DMS114 treated with DMSO at 0.1 percent for 48 hours (cell line): Measurements from ENCODE around the gene SGMS1.
A peak's percentile ranks its signal among the peaks of the same experiment; 100 is the strongest.

Experiments
- DNase-seq: peaks from one replicate; lab custom pipeline; 2025; ENCODE audit not compliant: unreplicated experiment; lab: John Stamatoyannopoulos, UW

Gene SGMS1

DNA sequence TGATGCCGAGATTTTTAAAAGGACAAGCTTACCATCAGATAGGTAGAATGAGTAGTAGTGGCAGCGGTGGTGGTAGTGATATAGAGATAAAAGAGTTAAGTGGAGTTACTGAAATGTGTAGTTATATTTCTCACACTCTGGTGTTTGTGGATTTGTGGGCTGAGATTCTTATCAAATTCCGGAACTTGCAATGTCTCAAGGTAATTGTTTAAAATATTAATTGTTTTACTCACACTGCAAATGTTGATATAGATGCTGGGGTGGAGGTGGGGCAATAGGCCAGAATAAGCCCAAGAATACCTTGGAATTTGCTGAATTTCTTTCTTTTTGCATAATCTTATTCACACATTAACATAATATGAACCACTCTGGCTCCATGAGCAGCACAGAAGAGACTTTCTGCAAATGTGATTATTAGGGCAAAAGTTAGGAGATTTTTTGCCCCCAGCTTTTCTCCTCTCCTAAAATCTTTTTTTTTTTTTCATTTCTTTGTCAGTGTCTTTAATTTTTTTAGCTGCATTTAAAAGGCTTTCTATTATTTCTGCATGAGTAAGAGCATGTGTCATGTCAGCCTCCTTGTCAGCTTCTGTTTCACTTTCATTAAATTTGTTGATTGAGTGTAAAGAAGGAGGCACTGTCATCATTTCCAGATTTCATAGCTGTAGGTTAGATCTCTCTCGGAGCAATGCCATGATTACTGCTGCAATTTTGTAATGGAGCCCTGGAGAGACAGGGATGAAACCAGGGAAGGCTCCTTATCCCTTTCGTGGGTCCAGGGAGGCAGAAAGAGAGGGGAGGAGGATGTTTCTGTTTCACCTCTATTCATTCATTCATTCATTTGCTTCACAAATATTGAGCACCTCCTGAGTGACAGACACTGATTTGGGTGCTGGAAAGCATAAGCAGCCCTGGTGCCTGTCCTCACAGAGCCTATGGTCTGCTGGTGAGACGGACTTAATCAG is 13.1 kb upstream of the SGMS1 start:
- no peak for DNase-seq

DNA sequence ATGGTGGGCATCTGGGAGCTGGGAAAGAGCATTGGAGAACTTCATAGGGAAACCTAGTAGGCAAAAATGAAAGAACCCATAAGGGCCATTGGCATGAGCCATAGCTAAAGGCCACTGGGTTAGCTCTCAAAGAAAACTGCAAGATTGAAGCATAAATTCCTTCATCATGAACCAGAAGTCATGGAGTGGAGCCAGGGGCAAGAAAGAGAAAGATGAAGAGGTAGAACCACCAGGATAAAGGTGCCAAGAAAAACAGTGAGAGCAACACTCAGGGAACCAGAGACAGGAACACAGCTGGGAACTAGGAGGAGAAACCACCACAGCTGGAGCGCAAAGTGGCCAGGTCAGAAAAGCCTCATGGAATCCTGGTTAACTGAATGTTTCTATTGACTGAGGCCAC is 11.5 kb upstream of the SGMS1 start:
- no peak for DNase-seq

DNA sequence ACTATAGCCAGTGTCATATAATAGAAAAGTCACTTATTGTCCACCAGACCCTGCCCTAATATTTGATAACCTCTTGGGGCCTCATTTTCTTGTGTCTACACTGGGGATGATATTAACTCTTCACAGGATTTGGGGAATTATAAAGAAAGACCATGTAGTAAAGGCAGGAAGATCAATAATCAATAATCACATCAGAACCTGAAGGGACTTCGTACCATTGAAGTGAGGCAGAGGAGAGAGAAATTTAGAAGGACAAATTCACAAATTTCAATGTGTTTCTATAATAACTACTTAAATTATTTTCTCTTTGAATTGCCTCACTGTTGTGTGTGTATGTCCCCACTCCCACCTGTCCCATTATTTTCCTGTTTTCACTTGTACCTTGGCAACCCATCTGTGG is 10.7 kb upstream of the SGMS1 start:
- no peak for DNase-seq

DNA sequence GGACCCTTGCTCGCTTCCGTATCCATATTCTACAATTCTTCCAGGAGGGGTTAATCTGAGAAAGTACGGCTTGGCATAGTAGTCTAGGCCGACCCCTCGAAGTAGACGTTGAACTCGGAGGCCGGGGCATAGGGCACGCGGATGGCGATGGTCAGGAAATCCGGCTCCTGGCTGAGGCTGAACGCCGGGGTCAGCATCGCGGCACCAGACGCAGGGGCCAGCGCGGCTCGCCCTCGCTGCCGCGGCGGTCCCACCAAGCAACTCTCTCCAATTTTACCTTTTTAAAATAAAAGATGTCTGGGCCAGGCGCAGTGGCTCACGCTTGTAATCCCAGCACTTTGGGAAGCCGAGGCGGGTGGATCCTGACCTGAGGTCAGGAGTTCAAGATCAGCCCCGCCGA is 7.3 kb upstream of the SGMS1 start:
- no peak for DNase-seq

DNA sequence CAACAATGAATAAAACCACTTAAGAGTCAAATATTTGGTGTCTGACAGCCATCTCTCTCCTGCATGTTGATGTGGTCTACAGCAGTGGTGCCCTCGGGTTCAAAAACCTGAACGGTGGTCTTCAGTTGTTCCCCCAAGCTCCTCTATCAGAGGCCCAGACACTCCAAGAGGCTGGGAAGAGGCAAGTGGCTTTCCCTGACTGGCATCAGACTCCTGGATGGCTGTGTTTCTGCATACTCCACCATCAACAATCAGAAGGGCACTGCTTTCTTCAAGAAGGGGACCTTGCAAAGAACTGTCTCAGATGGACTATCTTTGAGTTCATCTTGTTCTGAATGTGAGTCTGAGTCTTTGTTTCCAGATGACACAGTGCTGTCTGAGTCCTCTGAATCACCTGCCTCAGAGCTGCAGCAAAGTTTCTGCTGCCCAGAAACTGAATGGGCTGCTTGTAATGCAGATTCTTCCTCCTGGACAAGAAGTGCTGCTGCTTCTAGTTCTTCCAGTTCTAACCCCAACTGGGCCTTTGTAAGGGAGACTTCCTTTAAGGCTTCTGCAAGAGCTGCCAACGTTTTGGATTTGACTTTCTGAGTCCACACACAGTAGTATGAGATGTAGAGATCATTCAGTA is 5.9 kb upstream of the SGMS1 start:
- no peak for DNase-seq

- DNase-seq = no peak
Observed at GRCh38 chr10:50627896-50628295, 4.1 kb upstream of the SGMS1 start.

- DNase-seq = no peak
Observed at GRCh38 chr10:50627443-50627842, 3.7 kb upstream of the SGMS1 start.

DNA sequence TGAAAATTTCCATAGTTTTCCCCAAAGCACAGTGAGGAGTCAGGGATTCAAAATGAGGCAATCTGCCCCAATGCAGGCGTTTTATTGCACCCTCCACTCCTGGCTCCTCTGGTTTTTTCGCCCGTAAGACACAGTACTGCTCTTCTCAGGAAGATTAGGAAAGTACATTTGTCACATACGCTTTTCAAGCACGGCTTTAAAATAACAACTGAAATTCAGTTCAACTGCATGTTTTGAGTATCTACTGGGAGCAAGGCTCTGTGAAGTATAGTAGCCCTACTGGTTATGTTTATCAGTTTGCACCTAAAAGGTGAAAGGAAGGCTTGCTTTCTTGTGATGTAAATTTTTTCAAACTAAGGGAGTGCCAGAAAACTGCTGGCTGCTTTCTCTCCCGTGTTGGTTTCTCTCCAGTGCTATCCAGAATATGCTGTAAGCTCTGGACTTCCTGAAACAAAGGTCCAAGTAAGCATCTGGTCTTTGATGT is 1.9 kb upstream of the SGMS1 start:
- no peak for DNase-seq

GRCh38 chr10:50624866-50625501 is 1.2 kb upstream of the SGMS1 start:
- DNase-seq = peak; percentile 82

DNA sequence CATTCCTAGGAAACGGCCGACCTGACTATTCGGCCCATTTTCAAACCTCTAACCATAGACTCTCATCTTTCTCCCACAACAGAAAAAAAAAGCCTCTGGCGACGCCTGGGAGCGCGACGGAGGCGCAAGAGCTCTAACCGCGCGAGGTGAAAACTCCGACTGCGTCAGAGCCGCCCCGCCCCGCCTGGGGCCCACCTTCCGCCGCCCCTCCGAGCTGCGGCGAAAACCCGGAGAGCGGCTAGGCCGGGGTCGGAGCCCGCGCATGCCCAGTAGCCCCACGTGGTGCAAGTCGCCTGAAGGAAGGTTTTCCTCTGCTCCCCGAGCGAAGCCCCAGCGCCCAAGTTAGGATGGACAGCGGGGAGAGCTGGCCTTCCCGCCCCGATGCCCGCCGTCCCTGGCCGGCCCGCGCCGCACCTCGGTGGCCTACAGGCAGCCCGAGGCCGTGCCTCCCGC is 683 bp upstream of the SGMS1 start:
- peak; percentile 87 for DNase-seq

DNA sequence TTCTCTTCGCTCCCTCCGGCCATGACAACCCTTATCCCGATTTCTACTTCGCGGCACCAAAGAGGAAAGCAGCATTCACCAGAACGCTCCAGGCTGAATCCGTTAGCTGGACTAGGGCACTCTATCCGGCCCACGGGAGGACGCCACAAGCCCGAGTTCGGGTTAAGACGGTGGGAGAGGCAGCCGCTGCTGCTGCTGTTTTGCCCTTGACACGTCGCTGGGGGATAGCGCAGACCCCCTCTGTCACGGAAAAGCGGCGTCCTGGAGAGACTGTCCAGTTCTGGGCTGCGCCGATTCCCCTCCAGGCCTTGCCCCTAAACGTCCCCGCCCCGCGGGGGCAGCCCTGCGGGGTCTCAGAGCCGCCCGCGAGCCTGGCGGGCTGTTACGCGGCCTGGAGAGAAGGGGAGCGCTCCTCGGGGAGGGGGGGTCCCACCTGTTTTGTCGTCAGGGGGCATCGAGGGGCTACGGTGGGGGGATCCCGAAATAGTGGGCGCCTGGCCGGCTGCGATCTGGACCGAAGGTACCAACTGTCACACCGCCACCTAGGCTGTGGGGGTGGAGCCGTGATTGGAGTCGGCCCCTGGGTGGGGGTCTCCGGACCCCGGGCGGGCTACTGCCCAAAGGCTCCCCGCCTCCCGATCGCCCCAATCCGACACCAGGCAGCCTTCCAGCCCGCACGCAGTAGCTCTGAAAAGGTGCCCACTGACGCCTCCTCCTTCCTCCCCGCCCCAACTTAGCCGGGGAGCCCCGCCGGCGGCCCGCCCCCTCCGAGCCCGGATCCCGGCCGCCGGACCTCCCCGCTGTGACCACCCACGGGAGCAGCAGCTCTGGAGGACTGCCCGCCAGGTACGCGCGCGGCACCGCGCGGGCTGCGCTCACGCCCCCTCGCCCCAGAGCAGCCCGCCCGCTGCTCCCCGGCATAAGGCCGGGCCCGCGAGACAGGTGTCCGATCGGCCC is 772 bp downstream of the SGMS1 start:
- peak; percentile 9 for DNase-seq

GRCh38 chr10:50621968-50622705 is 1.6 kb downstream of the SGMS1 start:
- peak; percentile 49 for DNase-seq

- DNase-seq = no peak
Observed at GRCh38 chr10:50620899-50621298, 2.9 kb downstream of the SGMS1 start.

DNA sequence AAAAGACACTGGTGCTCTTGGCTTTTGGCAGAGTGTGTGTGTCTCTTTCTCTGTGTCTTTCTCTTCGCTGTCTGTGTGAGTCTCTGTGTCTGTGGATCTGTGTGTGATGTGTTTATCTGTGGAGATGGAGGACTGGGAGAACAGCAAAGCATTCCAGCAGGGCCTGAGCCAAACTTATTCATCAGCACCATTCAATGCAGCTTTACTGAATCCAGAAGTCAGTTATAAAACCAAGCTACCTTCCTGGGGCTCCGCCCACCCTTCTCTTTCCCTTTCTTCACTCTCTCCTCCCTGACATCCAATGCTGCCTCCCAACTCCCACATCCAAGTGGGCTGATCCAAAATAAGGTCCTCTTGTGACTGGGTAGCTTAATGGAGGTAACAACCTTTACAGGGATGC is 3.9 kb downstream of the SGMS1 start:
- no peak for DNase-seq

GRCh38 chr10:50619166-50619565 is 4.6 kb downstream of the SGMS1 start:
- DNase-seq = no peak

GRCh38 chr10:50618624-50619023 is 5.1 kb downstream of the SGMS1 start:
- DNase-seq = no peak

DNA sequence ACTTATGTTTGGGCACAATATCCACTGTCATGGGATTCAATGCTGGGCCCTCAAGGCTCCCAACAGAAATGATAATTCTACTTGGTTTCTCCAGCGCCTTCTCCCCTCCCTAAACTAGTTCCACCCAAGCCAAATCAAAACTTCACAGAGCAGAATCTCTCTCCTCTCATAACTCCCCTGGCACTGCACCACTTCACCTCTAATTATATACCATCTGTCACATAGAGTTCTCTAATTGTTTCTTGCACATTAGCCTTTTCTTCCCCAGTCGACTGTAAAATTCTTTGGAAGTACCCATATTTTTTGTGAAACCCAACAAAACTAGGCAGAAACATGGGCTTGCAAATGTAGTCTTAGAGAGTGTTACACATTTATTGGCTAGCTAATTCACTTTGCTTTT is 8.1 kb downstream of the SGMS1 start:
- DNase-seq = no peak

GRCh38 chr10:50614444-50615137 is 9.2 kb downstream of the SGMS1 start:
- DNase-seq = no peak

- DNase-seq = no peak
Observed at GRCh38 chr10:50613726-50614443, 9.9 kb downstream of the SGMS1 start.
